MG63 (cell line): Measurements from ENCODE around the gene AQP10. TPM values are rescaled to one million over a fixed set of nuclear protein-coding genes. Genes with fewer than 3 reads are reported as not detected.
A peak's percentile ranks its signal among the peaks of the same experiment; 100 is the strongest.
"Not testable (repeated sequence)": the region's sequence is repeated elsewhere in the genome, so short reads cannot be mapped to it uniquely, and the experiment has no call there.

Experiments used
- DNase-seq: peaks from one replicate; pipeline ENCODE4 v3.0.0-alpha.2; 2020
- H3K27me3 ChIP-seq: fragments of 250-450 bp; sonication (Bioruptor Pico); 2 replicates; pipeline ENCODE4 v1.5.1; 2020; ENCODE audit warnings: mild to moderate bottlenecking, moderate library complexity
- H3K36me3 ChIP-seq: fragments of 250-450 bp; sonication (Bioruptor Pico); 2 replicates; pipeline ENCODE4 v1.5.1; 2020; ENCODE audit warnings: mild to moderate bottlenecking, moderate library complexity
- H3K4me3 ChIP-seq: fragments of 250-450 bp; sonication (Bioruptor Pico); 2 replicates; pipeline ENCODE4 v1.5.1; 2020; ENCODE audit warnings: mild to moderate bottlenecking, moderate library complexity
- H3K9me3 ChIP-seq: fragments of 250-450 bp; sonication (Bioruptor Pico); 2 replicates; pipeline ENCODE4 v1.5.1; 2020; ENCODE audit warnings: mild to moderate bottlenecking, moderate library complexity
- total RNA-seq: library from RNA; depleted of rRNA; stranded (reverse); fragments of >200 nt; shearing (Covaris generic); gene quantifications from 2 replicates; pipeline ENCODE4 v1.2.3, GENCODE V29; 2014; ENCODE audit warnings: low replicate concordance; rRNA removed

The AQP10 gene
- total RNA-seq: not detected in 2 replicates

- Histone ChIP-seq H3K36me3 (peaks cover 3% of the 10 kb centered on the region; the same call in 1 of the 2 replicates), H3K4me3 (no peak within 1 kb of the TSS), H3K9me3 (no peaks in the 10 kb centered on the region), H3K27me3 (peaks cover 4% of the 10 kb centered on the region; the same call in 1 of the 2 replicates)
- DNase-seq: no peak
Observed at GRCh38 chr1:154320882-154321608, at the start of gene AQP10. AQP10 (plus strand) TSS chr1:154321093; CDS start chr1:154321156, 63 bp downstream.

GRCh38 chr1:154272217-154272998 lies 48.5 kb upstream of the AQP10 start, which contains the start of gene HAX1:
HAX1 (plus strand) TSS chr1:154272629; CDS start chr1:154272724, 95 bp downstream.
- DNase-seq: peak; percentile 96
- Histone ChIP-seq H3K27me3 (no peaks in the 10 kb centered on the region), H3K9me3 (no peaks in the 10 kb centered on the region), H3K4me3 (peak within 1 kb of the TSS; percentile 97), H3K36me3 (peaks cover 60% of the 10 kb centered on the region)

GRCh38 chr1:154272999-154273563 lies 47.8 kb upstream of the AQP10 start:
- DNase-seq: no peak

GRCh38 chr1:154276797-154277196 lies 44.1 kb upstream of the AQP10 start:
- Histone ChIP-seq H3K36me3 (peaks cover 33% of the 10 kb centered on the region), H3K9me3 (no peaks in the 10 kb centered on the region), H3K4me3 (no peak overlapping the region), H3K27me3 (no peaks in the 10 kb centered on the region)
- peak; percentile 8 for DNase-seq

More at GRCh38 chr1:154272999-154273563, 47.8 kb upstream of the AQP10 start:
- no peaks in the 10 kb centered on the region for H3K9me3 ChIP-seq
- peak overlapping the region; percentile 97 for H3K4me3 ChIP-seq
- H3K36me3 ChIP-seq: peaks cover 55% of the 10 kb centered on the region
- no peaks in the 10 kb centered on the region for H3K27me3 ChIP-seq

GRCh38 chr1:154287591-154287990 lies 33.3 kb upstream of the AQP10 start:
- H3K36me3 ChIP-seq, H3K4me3 ChIP-seq, H3K9me3 ChIP-seq, DNase-seq, H3K27me3 ChIP-seq: not testable (repeated sequence)

GRCh38 chr1:154288661-154289060 lies 32.2 kb upstream of the AQP10 start:
- Histone ChIP-seq H3K9me3 (peaks cover 4% of the 10 kb centered on the region; the same call in 1 of the 2 replicates), H3K36me3 (no peaks in the 10 kb centered on the region), H3K27me3 (no peaks in the 10 kb centered on the region), H3K4me3 (no peak overlapping the region)
- DNase-seq: no peak

- Histone ChIP-seq H3K4me3 (no peak overlapping the region), H3K27me3 (no peaks in the 10 kb centered on the region), H3K9me3 (peaks cover 22% of the 10 kb centered on the region), H3K36me3 (no peaks in the 10 kb centered on the region)
- DNase-seq: no peak
Observed at GRCh38 chr1:154290921-154291320, 30.0 kb upstream of the AQP10 start.

GRCh38 chr1:154295408-154296235 lies 25.3 kb upstream of the AQP10 start:
- no peak for DNase-seq
- no peak overlapping the region for H3K4me3 ChIP-seq
- H3K9me3 ChIP-seq: peaks cover 32% of the 10 kb centered on the region
- H3K36me3 ChIP-seq: no peaks in the 10 kb centered on the region
- H3K27me3 ChIP-seq: no peaks in the 10 kb centered on the region

GRCh38 chr1:154301582-154301981 lies 19.3 kb upstream of the AQP10 start:
- no peak overlapping the region for H3K4me3 ChIP-seq
- DNase-seq: no peak
- H3K9me3 ChIP-seq: peaks cover 5% of the 10 kb centered on the region
- H3K27me3 ChIP-seq: no peaks in the 10 kb centered on the region
- no peaks in the 10 kb centered on the region for H3K36me3 ChIP-seq

GRCh38 chr1:154304664-154305337 lies 16.1 kb upstream of the AQP10 start:
- no peaks in the 10 kb centered on the region for H3K27me3 ChIP-seq
- H3K9me3 ChIP-seq: no peaks in the 10 kb centered on the region
- DNase-seq: no peak
- no peak overlapping the region for H3K4me3 ChIP-seq
- H3K36me3 ChIP-seq: no peaks in the 10 kb centered on the region

GRCh38 chr1:154306151-154306550 lies 14.7 kb upstream of the AQP10 start:
- no peak for DNase-seq
- Histone ChIP-seq H3K9me3 (no peaks in the 10 kb centered on the region), H3K27me3 (no peaks in the 10 kb centered on the region), H3K4me3 (no peak overlapping the region), H3K36me3 (no peaks in the 10 kb centered on the region)

- H3K27me3 ChIP-seq, DNase-seq, H3K9me3 ChIP-seq, H3K36me3 ChIP-seq, H3K4me3 ChIP-seq: not testable (repeated sequence)
Observed at GRCh38 chr1:154307670-154308270, 13.1 kb upstream of the AQP10 start.

GRCh38 chr1:154309136-154309535 lies 11.8 kb upstream of the AQP10 start:
- not testable (repeated sequence) for H3K36me3 ChIP-seq, H3K9me3 ChIP-seq, H3K27me3 ChIP-seq, DNase-seq, H3K4me3 ChIP-seq

GRCh38 chr1:154312229-154313065 lies 8.4 kb upstream of the AQP10 start:
- DNase-seq, H3K36me3 ChIP-seq, H3K9me3 ChIP-seq, H3K4me3 ChIP-seq, H3K27me3 ChIP-seq: not testable (repeated sequence)

- Histone ChIP-seq H3K27me3 (peaks cover 4% of the 10 kb centered on the region; the same call in 1 of the 2 replicates), H3K4me3 (no peak overlapping the region), H3K36me3 (no peaks in the 10 kb centered on the region), H3K9me3 (no peaks in the 10 kb centered on the region)
- no peak for DNase-seq
Observed at GRCh38 chr1:154313066-154313356, 7.9 kb upstream of the AQP10 start.
